ENCODE data around the gene VDAC1.
A peak's percentile ranks its signal among the peaks of the same experiment; 100 is the strongest.
"Not testable (repeated sequence)": the region's sequence is repeated elsewhere in the genome, so short reads cannot be mapped to it uniquely, and the experiment has no call there.

The VDAC1 gene

DNA sequence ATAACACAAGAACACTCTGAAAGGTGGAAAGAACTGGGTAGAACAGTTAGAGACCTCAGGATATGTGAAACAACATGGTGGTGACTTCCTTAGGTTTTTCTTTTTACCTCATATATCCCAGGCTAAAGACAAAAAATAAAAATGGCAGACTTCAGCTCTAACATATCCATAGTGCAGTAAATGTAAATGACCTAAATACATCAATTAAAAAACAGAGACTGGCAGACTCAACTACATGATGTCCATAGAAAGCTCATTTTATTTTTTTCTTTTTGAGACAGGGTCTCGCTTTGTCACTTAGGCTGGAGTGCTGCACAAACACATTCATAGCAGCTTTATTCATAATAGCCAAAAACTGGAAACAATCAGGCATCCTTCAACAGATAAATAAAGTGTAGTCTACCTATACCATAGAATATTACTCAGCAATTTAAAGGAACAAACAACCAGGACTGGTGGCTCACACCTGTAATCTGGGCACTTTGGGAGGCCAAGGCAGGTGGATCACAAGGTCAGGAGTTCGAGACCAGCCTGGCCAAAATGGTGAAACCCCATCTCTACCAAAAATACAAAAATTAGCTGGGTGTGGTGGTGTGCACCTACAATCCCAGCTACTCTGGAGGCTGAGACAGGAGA lies 41.2 kb downstream of the VDAC1 start:
- no peak for DNase-seq

DNA sequence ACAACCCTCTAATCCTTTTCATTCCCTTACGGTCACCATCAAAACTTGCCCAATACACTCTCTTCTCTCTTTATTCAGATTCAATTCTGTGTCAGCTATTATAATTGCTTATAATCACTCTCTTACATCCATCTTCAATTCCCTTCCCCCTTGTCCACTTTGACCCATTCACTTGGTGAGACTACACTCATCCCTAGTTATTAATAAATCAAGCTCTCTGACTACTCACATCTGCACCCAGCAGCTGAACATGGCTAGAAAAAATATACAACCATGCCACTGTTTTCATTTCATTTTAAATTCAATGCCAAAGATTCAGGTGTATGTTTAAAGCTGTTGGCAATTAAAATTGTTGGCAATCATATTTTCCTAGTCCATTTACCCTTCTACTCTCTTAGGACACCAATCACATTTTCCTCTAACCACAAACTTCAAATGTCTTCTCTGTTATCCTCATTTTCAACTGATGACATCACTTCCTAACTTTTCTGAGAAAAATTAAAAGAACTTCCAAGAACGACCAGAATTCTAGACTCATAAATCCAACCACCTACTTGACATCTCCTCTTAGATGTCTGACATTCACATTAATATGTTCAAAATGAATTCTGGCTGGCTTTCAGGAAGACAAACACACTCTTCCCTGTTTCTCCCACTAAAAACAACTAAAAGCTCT lies 41.8 kb downstream of the VDAC1 start:
- DNase-seq = peak; percentile 88

DNA sequence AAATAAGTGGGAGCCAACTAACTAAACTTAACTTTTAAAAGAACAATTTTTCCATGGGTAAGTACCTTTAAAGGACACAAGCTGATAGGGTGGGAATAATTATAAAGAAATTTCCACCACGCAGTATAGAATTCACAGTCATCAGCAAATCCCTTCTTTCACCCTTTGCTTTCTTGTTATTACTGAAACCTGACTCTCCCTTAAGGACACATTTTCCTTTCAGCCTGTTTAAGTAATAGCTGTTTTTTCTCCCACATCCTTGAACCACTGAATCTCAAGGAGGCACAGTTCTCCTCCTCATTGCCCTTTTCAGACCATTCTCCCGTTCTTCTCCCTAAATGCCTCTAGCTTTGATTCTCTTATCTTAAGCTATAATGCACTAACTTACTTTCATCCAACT lies 42.6 kb downstream of the VDAC1 start:
- no peak for DNase-seq

DNA sequence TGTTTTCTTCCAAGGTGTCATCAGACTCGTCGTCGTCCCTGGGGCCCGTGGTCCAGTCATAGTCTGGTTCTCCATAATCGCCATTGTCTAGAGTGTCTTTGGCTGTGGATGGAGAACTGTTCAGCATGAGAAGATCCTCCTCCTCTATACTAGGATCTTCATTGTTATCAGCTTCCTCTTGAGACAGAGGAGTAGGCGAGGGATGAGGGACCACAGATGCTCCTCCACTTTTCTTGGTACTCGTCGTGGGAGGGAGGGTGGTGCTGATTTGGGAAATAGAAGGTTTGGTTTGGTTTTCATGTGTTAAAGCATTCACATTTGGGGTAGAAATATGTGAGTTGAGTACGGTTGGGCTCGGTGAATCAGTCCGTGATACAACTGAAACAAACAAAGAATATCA lies 45.1 kb downstream of the VDAC1 start:
- DNase-seq = no peak

DNA sequence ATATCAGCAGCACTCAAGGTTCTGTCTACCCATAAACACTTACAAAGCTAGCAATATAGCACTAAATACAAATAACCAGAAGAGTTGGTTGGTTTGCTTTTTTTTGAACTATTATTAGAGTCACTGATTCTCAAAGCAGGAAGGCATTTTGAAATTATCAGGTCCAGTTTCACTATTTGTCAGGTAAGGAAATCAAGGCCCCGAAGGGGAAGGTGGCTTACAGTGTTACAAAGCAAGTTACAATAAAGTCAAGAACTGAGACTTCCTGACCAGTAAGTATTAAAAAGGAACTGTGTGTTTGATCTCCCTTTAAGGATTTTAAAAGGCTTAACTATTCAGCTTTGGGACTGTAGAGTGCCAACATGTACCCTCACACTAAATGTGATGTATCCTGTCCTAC lies 47.2 kb downstream of the VDAC1 start:
- DNase-seq = no peak

DNA sequence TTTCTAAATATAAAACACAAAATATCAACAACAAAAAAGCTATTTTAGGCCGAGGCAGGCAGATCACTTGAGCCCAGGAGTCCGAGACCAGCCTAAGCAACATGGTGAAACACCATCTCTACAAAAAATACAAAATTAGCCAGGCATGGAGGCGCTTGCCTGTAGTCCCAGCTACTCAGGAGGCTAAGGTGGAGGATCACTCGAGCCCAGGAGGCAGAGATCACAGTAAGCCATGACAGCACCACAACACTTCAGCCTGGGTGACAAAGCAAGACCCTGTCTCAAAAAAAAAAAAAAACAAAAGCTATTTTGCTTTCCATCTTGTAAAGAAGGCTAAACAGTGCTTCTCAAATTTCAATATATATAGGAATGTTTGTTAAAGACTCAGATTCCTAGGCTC lies 47.7 kb downstream of the VDAC1 start:
- DNase-seq = no peak

DNA sequence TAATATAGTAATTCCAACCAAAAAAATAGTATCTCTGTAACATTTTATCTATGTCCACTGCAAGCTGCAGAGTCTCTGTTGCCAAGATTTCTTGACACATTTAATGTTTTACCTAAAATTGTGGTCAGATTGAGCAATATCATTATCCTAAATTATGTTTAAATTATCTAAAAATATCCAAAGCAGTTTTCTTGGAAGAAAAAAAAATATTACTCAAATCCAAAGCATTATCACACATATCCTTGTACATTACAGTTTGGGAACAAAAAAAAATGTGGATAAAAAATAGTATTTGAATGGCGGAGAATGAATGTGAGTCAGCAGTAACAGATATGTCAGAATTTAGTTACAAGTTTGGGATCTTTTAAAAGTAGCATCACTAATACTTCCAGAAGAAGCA lies 48.6 kb downstream of the VDAC1 start:
- DNase-seq = not testable (repeated sequence)

DNA sequence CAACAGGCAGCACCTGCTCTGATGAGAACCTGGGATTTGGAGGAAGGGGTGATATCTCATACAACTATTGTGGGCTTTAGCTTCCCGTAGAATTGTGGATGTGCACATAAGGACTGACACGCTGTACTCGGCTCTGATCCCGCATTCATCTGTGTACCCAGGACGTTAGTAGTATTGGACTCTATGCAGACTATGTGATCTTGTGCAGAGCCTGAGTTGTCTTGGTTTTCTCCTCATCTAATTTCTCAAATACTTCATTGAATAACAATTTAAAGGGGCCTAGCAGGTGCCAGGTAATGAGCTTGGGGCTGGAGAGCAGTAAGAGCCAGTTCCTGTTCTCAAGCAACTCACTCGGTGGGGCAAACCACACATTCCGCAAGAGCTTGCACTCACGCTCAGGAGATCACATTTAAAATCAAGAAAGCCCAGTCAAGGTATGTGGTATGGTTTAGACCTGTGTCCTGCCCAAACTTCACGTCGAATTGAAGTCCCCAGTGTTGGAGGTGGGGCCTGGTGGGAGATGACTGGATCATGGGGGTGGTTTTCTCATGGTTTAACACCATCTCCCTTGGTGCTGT lies 51.1 kb downstream of the VDAC1 start:
- no peak for DNase-seq

DNA sequence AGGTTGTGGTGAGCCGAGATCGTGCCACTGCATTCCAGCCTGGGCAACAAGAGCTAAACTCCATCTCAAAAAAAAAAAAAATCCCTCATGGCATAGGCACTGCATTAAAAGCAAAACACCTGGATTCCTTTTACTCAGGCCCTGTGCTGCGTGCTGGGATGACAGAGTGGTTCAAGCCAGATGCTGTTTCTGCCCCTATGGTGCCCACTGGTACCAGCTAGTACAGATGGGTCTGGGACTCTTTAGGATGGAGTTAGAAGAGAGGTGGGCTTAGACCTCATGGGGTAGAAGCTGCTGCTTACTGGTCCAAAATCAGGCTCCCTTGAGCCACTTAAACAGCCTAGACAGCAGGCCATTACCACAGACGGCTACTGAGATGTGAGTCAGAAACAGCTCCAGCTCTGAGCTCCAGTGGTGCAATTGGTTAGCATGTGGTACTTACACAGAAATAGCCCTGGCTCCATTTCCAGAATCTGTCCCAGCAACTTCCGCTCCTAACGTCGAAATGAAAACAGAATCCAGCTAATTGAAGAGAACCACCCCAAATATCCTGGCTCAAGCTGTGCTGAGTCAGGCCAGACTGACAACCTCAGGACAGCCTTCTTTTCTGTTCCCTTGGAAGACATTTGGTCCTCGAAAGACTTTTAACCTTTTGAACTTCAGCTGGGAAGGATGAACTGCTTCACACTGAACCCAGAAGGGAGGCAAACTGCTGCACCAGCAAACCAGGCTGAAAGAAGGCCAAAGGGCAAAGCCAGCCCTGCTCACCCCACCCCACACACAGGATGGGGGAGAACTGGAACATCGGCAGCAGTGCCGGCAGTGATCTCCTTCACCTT lies 51.8 kb downstream of the VDAC1 start:
- no peak for DNase-seq

DNA sequence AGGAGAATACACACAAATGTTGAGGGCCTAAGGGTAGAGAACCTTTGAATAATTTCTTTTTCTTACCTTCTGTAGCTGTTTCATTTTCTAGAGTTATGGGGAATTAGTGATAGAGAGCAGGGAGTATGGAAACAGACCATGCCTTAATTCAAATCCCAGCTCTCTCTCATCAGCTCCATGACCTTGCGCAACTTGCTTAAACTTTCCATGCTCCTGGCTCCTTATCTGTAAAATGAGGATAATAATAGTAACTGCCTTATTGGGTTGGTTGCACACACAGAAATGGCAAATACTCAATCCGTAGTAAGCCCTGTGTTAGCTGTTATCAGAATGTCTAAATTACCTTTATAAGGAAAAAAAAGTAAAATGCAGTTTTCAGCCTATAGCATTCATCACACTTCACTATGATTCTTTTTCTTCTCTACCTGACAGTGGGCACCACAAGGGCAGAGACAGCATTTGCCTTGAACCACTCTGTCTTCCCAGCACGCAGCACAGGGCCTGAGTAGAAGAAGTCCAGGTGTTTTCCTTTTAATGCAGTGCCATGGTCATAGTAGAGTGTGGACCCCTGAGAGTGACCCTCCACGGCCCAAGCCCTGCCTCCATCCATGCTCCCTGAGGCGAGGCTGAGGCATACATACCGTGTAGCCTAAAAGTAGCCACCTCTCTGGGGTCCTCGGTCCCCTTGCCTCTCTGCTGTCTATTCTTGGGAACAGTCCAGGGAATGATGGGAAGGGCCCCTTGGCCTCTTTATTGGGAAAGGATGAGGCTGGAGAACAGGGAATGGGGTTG lies 53.8 kb downstream of the VDAC1 start:
- no peak for DNase-seq

DNA sequence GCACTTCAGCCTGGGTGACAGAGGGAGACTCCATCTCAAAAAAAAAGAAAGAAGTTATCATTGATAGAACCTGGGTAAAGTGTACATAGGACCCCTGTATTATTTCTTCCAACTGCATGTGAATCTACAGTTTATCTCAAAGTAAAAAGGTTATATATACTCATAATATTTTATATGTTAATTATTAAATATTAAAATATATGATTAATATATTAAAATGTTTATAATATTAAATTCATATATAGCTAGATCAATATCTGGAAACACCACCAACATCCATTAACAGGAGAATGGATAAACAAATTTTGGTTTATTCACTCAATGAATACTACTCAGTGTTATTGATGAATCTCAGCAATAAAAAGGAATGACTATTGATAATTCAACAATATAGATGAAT lies 56.1 kb downstream of the VDAC1 start:
- DNase-seq = no peak

DNA sequence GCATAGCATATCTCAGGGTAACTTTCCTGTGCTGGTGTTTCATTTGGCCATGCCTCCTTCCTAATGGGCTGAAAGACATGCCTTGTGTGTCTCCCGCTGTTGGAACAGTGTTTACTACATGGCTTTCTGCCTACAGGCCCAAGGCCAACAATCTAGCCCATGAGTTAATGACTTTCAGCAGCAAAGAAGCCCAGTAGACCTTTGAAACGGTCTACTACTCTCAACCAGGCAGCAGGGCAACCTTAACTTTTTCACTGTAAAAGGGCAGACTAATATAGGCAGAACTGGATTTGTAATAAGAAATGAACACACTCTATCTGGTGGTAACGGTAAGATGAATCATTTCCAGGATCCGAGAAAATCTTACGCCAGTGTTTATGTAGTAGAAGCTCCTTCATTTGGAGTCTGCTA lies 57.3 kb downstream of the VDAC1 start:
- no peak for DNase-seq

DNA sequence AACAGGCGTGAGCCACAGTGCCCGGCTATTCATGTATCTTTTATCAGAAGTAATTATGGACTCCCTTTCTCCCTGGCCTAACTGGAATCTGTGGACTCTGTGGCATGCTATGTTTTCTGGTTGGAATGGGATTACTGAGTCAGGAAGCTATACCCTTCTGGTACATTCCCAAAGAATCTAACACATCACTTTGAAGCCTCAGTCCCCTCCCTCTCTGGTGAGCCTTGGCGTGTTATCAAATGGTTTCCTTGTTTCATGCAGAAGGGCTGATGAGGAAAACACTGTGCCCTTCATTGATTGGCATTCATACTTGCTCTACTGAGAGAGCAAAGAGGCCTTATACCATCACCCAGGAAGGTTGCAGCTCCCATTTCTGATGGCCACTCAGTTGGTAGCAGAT lies 59.2 kb downstream of the VDAC1 start:
- no peak for DNase-seq

DNA sequence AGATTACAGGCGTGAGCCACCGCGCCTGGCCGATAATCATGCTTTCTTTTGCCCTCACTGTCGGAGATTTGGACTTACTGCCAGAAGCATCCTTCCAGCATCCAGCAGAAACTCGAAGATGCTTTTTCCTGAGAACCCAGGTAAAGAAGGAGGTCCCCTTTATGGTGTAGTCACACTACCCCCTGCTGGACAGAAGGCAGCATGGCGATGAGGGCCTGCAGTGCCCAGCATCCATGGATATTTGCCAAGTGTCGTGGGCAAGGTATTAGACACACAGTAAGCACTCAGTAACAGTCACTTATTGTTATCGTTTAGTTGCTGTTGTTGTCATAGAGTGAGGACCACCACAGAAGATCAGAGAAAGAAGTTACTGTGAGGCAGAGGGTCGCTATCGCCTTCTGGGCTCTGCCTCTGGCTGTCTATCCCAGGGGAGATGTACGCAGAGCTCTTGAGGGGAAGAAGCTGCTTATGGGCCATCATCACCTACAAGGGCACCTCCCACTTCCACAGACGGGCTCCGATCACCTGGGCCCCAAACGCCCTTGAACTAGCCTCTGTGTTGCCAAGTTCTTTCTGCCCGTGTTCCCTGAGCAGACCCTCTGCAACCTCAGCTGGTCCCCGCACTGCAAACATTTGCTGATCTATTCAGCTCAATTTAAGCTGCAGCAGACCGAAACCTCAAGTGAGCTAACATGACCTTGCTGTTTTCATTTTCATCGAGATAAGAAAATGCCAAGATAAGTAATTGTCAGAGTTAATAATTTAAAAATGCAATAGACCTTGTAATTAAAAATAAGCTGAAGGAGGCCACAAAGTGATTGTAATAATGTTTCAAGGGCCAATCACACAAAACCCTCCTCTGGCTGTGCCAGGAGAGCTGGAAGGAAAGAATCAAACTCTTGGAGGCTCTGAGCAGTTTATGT lies 60.3 kb downstream of the VDAC1 start:
- DNase-seq = peak; percentile 73

DNA sequence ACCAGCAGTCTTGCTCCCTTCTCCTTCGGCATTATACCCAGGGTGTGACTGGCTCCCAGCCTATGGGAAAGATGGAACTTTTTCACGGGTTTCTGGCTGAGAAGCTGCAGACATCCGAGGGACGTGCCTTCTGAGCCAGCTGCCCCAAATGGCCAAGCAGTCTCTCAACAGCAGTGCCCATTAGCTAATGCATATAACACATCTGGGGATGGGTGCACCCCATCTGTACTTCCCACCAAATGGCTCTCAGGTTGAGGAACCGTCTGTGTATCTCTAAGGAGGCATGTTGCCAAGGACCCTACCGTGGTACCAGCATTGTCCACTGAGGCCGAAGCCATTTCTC lies 61.3 kb downstream of the VDAC1 start:
- DNase-seq = no peak

DNA sequence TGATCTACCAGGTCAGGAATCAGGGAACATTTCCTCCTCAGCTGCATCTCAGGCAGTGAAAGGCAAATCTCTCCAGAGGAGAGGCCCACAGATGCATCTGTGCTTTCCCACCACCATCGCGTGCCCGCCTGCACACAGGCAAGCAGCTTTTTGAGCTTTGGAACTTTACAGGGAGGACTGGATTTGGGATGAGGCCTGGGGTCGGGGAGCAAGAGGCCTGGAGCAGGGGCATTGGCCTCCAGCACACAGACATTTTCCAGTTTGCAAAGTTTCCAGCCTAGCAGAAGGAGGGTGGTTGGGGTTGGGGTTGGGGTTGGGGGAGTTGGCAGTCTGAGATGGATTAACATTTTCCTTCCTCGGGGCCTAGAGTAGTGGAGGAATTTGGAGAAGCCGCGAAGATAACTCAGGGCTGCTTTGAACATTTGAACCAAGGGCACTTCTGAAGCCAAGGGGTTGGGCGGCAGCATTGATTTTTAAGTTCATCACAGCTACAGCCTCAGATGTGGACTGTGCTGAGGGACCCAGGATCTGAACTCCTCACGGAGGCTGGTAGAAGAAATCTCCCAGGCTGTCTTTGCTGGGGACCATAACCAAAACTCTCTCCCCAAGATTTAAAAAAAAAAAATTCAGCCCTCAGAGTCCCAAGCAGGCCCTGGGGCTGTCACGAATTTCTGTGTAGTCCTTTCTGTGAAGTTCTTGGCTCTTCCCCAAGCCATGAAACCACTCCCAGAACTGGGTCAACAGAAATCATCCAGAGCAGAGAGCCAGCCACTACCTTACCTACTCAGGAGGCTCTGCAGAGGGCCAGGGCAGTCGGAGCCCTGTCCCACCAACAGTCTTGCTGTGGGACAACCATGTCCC lies 61.9 kb downstream of the VDAC1 start:
- no peak for DNase-seq

DNA sequence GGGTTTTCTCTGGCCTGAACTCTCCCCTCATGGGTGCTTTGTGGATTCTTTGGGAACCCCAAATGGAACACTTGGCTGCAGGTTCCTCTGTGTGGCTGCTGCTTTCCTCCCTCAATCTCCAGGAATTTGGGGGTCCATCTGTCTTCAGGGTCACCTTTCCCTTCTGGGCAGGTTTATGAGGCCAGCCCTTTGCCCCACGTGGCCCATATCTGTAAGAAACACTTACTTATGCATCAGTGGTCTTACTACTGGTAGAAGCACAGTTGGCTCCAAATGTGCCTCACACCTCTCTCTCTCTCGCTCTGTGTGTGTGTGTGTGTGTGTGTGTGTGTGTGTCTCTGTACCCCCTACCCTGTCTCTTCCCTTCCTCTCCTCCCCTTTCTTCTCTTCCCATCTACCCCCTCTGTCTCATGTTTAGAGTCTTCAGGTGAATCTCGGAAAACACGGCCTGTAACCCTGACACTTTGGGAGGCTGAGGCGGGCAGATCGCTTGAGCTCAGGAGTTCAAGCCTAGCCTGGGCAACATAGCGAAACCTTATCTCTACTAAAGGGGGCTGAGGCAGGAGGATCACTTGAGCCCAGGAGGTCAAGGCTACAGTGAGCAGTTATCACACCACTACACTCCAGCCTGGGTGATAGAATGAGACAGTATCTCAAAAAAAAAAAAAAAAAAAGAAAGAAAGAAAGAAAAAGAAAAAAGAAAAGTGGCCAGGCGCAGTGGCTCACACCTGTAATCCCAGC lies 63.1 kb downstream of the VDAC1 start:
- no peak for DNase-seq

DNA sequence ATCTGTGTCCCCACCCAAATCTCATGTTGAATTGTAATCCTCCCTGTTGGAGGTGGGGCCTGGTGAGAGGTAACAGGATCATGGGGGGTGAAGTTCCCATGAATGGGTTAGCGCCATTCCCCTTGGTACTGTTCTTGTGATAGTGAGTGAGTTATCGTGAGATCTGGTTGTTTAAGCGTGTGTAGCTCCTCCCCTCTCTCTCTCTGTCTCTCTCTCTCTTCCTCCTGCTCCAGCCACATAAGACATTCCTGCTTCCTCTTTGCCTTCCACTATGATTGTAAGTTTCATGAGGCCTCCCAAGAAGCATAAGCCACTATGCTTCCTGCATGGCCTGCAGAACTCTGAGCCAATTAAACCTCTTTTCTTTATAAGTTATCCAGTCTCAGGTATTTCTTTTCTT lies 65.1 kb downstream of the VDAC1 start:
- peak; percentile 31 for DNase-seq

DNA sequence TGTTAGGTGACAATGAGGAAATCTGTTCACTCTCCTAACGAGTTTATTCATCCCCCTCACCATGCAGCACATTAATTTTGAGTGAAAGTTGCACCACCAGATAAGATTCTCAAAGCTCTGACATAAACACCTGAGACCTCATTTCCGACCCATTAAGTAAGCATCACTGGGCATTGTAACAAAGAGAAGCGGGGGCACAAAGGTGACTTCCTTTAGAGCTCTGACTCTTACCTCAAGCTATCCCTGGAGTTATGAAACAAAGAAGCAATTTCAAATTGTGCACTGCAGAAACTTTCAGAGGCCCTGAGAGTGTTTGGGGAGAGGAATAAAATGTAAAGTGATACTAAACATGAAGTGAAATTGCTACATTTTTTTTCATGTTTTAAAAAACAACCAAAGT lies 65.8 kb downstream of the VDAC1 start:
- DNase-seq = no peak

All from OCI-M1 (cell line).